ENCODE data around the gene SLC13A3.

- TF ChIP-seq, protein P1, sequence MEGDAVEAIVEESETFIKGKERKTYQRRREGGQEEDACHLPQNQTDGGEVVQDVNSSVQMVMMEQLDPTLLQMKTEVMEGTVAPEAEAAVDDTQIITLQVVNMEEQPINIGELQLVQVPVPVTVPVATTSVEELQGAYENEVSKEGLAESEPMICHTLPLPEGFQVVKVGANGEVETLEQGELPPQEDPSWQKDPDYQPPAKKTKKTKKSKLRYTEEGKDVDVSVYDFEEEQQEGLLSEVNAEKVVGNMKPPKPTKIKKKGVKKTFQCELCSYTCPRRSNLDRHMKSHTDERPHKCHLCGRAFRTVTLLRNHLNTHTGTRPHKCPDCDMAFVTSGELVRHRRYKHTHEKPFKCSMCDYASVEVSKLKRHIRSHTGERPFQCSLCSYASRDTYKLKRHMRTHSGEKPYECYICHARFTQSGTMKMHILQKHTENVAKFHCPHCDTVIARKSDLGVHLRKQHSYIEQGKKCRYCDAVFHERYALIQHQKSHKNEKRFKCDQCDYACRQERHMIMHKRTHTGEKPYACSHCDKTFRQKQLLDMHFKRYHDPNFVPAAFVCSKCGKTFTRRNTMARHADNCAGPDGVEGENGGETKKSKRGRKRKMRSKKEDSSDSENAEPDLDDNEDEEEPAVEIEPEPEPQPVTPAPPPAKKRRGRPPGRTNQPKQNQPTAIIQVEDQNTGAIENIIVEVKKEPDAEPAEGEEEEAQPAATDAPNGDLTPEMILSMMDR (IDR thresholded peaks at IDR 0.05; ENCODE audit: extremely low read depth in 1 of 2, insufficient read depth in 1 of 2, low read depth in 1 of 2, low read length in 2 of 2) = no peak
- TF ChIP-seq POLR2A (IDR thresholded peaks at IDR 0.05; ENCODE audit: low read depth, low read length) (no peak), POLR2AphosphoS5 (IDR thresholded peaks at IDR 0.05; ENCODE audit: insufficient read depth, low read depth, low read length) (no peak), EZH2 (IDR thresholded peaks at IDR 0.05; ENCODE audit: borderline replicate concordance, low read depth, low read length, severe bottlenecking) (no peak)
Observed at GRCh38 chr20:46520540-46520939, 130.7 kb downstream of the SLC13A3 start.
